GM21526 (cell line): ENCODE data around the gene FMNL1.

ENCODE experiments used
- ATAC-seq: cut with Tn5 transposase; IDR thresholded peaks from one replicate; pipeline ENCODE4 v1.9.1; 2021; ENCODE audit warnings: moderate library complexity; ENCODE audit not compliant: unreplicated experiment, low FRiP score

FMNL1 gene

GRCh38 chr17:45277216-45277849 is 55.6 kb downstream of the FMNL1 start:
- no peak for ATAC-seq

- ATAC-seq, result no peak
Observed at GRCh38 chr17:45277992-45278391, 56.3 kb downstream of the FMNL1 start.

GRCh38 chr17:45279898-45280297 is 58.2 kb downstream of the FMNL1 start:
- no peak for ATAC-seq

DNA sequence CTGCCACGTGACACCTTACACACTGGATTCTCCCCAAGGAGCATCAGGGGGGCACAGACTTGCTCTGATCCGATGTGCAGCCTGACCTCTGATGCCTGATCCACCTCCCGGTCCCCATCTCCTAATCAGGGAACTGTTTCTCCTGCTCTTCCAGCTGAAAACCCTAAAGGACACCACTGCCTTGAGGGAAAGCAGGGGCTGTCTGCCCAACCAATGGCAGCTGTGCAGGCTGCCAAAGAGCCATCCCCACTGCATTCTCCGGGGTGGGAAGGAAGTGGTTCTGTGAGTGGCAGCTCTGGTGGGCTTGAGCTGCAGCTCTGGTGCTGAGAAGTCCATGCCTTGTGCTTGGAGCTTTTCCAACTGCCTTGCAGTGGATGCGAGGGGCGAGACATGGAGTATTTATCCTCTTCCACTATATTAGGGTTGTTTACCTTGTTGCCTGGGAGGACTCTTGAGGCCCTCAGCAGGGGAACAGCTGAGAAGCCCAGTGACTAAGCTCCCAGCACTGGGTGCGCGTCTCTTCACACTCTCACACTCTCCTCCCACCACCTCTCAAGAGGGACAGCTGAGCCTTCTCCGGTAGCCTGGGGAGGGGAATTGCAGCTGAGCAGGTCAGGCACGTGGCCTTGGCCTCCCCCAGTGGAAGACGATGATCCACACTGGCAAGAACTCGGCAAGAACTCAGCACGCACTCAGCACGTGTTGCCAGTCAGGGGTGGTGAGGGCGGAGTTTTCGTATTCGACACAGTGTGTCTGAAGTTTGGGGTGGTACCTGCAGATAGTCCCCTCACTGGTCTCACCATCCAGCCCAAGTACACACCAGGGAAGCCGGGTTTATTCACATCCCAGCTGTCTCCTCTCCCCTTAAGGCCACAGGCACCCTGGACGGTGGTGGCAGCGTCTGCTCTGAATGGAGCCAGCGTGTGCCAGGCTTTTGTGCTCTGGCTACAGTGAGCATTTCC is 61.3 kb downstream of the FMNL1 start:
- ATAC-seq, result no peak

- no peak for ATAC-seq
Observed at GRCh38 chr17:45283711-45284110, 62.0 kb downstream of the FMNL1 start.

DNA sequence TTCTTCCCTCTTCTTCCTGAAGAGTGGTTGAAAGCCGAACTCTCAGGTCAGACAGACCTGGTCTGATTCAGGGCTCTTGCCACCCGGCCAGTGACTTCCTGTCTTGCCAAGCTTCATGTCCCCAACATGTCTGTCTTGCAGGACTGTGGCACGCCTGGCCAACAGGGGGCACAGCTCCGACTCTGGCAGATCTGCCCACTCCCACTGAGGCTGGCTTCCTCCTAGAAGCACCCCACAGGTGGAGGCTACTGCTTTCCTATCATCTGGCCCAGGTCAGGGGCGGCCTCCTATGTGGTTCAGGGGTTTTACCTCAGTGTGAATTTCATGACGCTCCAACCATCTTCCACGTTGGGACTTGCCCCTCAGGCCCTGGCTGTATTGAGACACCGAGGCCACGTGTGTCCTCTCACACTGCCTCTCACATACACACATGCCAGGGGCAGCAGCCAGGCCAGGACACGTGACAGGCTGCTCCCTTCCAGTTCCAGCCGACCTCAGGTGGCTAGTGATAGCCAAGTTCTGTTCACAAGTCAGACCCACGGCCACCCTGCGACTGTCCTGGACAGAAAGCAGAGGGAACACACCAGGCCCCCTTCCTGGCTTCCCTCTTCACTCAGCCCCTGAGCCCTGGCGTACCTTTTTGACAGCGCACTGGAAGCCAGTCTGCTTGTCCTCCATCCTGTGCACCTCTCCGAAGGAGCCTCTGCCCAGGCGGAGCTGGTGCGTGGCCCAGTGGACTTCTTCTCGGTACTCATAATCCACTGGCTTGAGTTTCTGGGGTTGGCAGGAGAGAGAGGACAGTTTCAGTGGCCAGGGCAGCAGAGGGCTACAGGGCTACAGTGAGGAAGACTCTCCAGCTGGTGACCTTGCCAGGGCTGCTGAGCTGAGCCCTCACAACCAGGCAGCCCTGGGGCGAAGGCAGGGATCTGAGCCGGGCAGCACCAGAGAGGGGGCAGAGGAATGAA is 62.8 kb downstream of the FMNL1 start:
- no peak for ATAC-seq

DNA sequence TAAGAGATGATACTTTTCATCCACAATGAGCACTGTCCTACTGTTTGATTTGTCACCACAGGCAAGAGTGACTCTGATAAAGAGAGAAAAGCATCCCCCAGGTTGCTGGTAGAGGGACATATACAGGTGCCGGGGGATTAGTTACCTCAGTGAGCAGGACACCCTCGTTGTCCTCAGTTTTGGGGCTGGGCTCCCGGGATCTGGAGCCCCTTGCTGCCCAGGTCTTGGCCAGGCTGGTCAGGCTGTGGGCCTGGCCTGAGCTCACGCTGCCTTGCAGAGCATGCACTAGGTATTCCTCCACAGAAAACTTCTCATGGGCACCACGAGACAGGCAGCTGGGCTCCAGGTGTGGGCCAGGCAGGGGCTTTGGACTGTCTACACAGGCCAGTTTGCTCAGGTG is 64.6 kb downstream of the FMNL1 start:
- ATAC-seq, result no peak

- ATAC-seq, result no peak
Observed at GRCh38 chr17:45287526-45288500, 66.1 kb downstream of the FMNL1 start.

GRCh38 chr17:45288825-45289224 is 67.1 kb downstream of the FMNL1 start:
- no peak for ATAC-seq

- ATAC-seq, result no peak
Observed at GRCh38 chr17:45289301-45290268, 67.9 kb downstream of the FMNL1 start.

GRCh38 chr17:45290269-45290765 is 68.6 kb downstream of the FMNL1 start:
- ATAC-seq, result no peak

DNA sequence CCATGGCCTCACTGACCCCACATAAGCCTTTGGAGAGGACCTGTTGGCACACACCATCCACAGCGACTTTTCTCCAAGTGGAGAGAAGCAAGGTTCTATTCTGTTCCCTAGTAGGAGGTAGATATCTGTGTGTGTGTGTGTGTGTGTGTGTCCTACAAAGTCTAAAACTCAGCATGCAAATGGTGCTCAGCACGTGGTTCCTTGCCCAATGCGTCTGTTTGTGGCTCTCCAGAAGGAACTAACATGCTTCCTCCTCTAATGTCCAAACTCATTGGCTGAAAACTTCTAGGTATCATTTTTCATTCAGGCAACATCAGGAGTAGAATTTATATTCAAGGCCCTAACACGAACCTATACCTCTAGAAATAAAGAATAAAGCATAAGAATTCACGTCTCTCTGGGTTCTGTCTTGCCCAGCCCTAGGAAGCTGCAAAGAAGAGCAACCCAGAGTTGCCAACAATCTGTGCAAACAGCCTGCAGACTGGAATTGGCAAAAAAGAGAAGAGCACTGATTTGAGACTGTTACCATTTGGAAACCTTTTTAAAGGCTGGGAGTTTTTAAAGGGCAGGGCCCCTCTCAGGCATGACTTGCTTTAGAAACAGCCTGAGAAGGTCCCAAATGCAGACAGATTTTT is 69.6 kb downstream of the FMNL1 start:
- ATAC-seq, result no peak

- no peak for ATAC-seq
Observed at GRCh38 chr17:45292696-45293412, 71.2 kb downstream of the FMNL1 start.

DNA sequence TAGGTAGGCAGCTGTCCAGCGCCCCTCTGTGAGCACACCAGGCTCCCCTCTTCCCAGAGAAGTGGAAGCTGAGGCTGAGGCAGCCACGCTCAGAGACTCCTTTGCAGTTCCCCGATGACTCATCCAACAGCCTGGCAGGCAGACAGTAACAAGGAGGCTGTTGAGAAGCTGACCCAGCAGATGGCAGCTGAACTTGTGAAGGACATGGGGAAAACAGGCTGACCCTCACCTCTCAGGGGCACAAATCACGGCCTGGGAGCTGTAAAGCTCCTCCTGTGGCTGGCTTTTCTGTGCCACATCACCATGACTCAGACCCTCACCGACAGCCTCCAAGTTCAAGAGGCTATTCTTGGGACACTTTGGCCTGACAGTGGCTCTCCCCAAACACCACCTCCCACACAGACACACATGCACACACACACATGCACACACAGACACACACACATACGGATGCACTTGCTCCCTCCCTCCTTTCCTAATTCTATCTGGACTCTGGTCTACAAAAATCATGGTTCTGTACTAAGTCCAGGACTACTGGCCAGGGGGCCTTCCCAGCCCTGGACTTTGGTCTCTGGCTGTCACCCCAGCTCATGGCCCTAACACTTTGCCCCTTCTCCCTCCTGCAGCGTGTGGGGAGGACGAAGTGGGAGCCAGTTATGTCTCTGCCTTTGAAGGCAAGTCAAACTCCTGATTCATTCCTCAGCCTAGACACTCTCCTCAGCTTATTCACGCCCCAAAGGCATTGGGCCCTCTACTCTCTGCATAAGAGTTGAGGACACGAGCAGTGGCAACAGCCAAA is 71.9 kb downstream of the FMNL1 start:
- ATAC-seq, result no peak

DNA sequence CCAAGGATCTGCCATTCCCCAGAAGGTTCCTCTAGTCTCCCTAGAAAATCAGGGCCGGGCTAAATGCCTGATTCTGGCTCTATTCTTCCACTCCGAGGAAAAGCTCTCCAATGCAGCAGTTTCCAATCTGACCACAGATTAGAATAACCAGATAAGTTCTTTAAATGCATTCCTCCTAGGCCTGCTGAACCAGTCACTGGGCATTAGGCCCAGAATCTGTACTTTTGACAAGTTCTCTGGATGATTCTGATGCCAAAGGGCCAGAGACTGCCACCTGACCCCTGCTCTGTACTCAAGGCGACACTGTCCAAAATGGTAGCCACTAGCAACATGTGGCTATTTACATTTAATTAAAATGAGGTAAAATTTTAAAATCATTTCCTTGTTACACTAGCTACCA is 72.8 kb downstream of the FMNL1 start:
- no peak for ATAC-seq
